HUES64 (cell line): ENCODE data around the gene ICE2.

Source experiments
- H3K27ac ChIP-seq: 2 replicates; pipeline ENCODE4 v1.7.0; 2013; ENCODE audit warnings: low read depth, low read length, inconsistent platforms
- H3K27me3 ChIP-seq: 2 replicates; pipeline ENCODE4 v1.6.1; 2013; ENCODE audit warnings: mild to moderate bottlenecking, low read length; ENCODE audit not compliant: insufficient read depth
- H3K36me3 ChIP-seq: 2 replicates; pipeline ENCODE4 v1.6.1; 2013; ENCODE audit warnings: mild to moderate bottlenecking, low read length; ENCODE audit not compliant: insufficient read depth
- H3K4me1 ChIP-seq: 2 replicates; pipeline ENCODE4 v1.6.1; 2013; ENCODE audit warnings: mild to moderate bottlenecking, low read length, moderate library complexity; ENCODE audit not compliant: insufficient read depth
- H3K4me3 ChIP-seq: 2 replicates; pipeline ENCODE4 v1.5.1; 2013; ENCODE audit warnings: mild to moderate bottlenecking, low read length, moderate library complexity
- H3K9ac ChIP-seq: 2 replicates; pipeline ENCODE4 v1.6.1; 2013; ENCODE audit warnings: mild to moderate bottlenecking, low read depth, low read length
- H3K9me3 ChIP-seq: 2 replicates; pipeline ENCODE4 v1.6.1; 2013; ENCODE audit warnings: low read depth, low read length; ENCODE audit not compliant: insufficient read depth
- WGBS: fragments of 150-250, 120-280 bp; methylation state at CpG from one replicate; pipeline ENCODE4 v1.1.7; 2013; ENCODE audit warnings: missing lambda C conversion rate; 5-methylcytosine and 5-hydroxymethylcytosine counted together

ICE2 gene

GRCh38 chr15:60395276-60396011, 83.5 kb downstream of the ICE2 start:
- Histone ChIP-seq H3K4me1 (peaks cover 69% of the 10 kb centered on the region), H3K9me3 (no peaks in the 10 kb centered on the region), H3K4me3 (peak overlapping the region; percentile 80), H3K27me3 (peaks cover 8% of the 10 kb centered on the region; the same call in 1 of the 2 replicates), H3K27ac (no peak overlapping the region; the same call in 1 of the 2 replicates), H3K9ac (peak overlapping the region; percentile 73; the same call in 1 of the 2 replicates), H3K36me3 (peaks cover 28% of the 10 kb centered on the region)
- 95% methylated on average over 9 of the region's 9 CpGs for WGBS

GRCh38 chr15:60394689-60395097, 84.2 kb downstream of the ICE2 start:
- no peak overlapping the region; the same call in 1 of the 2 replicates for H3K4me3 ChIP-seq
- H3K9ac ChIP-seq: no peak overlapping the region
- H3K27ac ChIP-seq: no peak overlapping the region; the same call in 1 of the 2 replicates
- H3K27me3 ChIP-seq: peaks cover 8% of the 10 kb centered on the region; the same call in 1 of the 2 replicates
- peaks cover 69% of the 10 kb centered on the region for H3K4me1 ChIP-seq
- H3K9me3 ChIP-seq: no peaks in the 10 kb centered on the region
- H3K36me3 ChIP-seq: peaks cover 28% of the 10 kb centered on the region
- 100% methylated on average over 1 of the region's 1 CpG for WGBS

- 79% methylated on average over 9 of the region's 9 CpGs for WGBS
- H3K27me3 ChIP-seq: no peaks in the 10 kb centered on the region
- peak overlapping the region; percentile 2; the same call in 1 of the 2 replicates for H3K27ac ChIP-seq
- peaks cover 68% of the 10 kb centered on the region for H3K4me1 ChIP-seq
- H3K4me3 ChIP-seq: no peak overlapping the region; the same call in 1 of the 2 replicates
- no peaks in the 10 kb centered on the region for H3K9me3 ChIP-seq
- H3K9ac ChIP-seq: peak overlapping the region; percentile 42
- H3K36me3 ChIP-seq: peaks cover 28% of the 10 kb centered on the region
Measured at GRCh38 chr15:60392986-60393790, 85.8 kb downstream of the ICE2 start.

- Histone ChIP-seq H3K9ac (peak overlapping the region; percentile 42; the same call in 1 of the 2 replicates), H3K4me3 (no peak overlapping the region), H3K9me3 (no peaks in the 10 kb centered on the region), H3K36me3 (peaks cover 28% of the 10 kb centered on the region), H3K27ac (peak overlapping the region; percentile 2; the same call in 1 of the 2 replicates), H3K4me1 (peaks cover 68% of the 10 kb centered on the region), H3K27me3 (no peaks in the 10 kb centered on the region)
- WGBS: 67% methylated on average over 3 of the region's 3 CpGs
Measured at GRCh38 chr15:60392601-60392985, 86.3 kb downstream of the ICE2 start.

- Histone ChIP-seq H3K9ac (no peak overlapping the region), H3K4me1 (peaks cover 67% of the 10 kb centered on the region), H3K9me3 (no peaks in the 10 kb centered on the region), H3K36me3 (peaks cover 28% of the 10 kb centered on the region), H3K27ac (peak overlapping the region; percentile 31), H3K27me3 (no peaks in the 10 kb centered on the region), H3K4me3 (no peak overlapping the region)
- WGBS: 19% methylated on average over 4 of the region's 4 CpGs
Measured at GRCh38 chr15:60391722-60392315, 87.1 kb downstream of the ICE2 start.

- WGBS: 40% methylated on average over 6 of the region's 6 CpGs
- Histone ChIP-seq H3K27me3 (no peaks in the 10 kb centered on the region), H3K27ac (peak overlapping the region; percentile 53), H3K4me3 (no peak overlapping the region), H3K36me3 (peaks cover 28% of the 10 kb centered on the region), H3K9me3 (no peaks in the 10 kb centered on the region), H3K4me1 (peaks cover 59% of the 10 kb centered on the region), H3K9ac (no peak overlapping the region)
Measured at GRCh38 chr15:60390871-60391501, 88.0 kb downstream of the ICE2 start.

GRCh38 chr15:60390231-60390630, 88.7 kb downstream of the ICE2 start:
- no peak overlapping the region for H3K9ac ChIP-seq
- no peaks in the 10 kb centered on the region for H3K27me3 ChIP-seq
- H3K9me3 ChIP-seq: no peaks in the 10 kb centered on the region
- WGBS: 85% methylated on average over 6 of the region's 6 CpGs
- H3K36me3 ChIP-seq: peaks cover 27% of the 10 kb centered on the region
- no peak overlapping the region for H3K27ac ChIP-seq
- H3K4me3 ChIP-seq: no peak overlapping the region
- peaks cover 51% of the 10 kb centered on the region for H3K4me1 ChIP-seq

GRCh38 chr15:60389261-60390077, 89.5 kb downstream of the ICE2 start:
- Histone ChIP-seq H3K4me1 (peaks cover 46% of the 10 kb centered on the region), H3K36me3 (peaks cover 29% of the 10 kb centered on the region), H3K4me3 (no peak overlapping the region), H3K27me3 (no peaks in the 10 kb centered on the region), H3K9me3 (no peaks in the 10 kb centered on the region), H3K27ac (no peak overlapping the region), H3K9ac (no peak overlapping the region)
- WGBS: 76% methylated on average over 8 of the region's 8 CpGs

- Histone ChIP-seq H3K9ac (no peak overlapping the region), H3K4me1 (peaks cover 32% of the 10 kb centered on the region), H3K36me3 (peaks cover 35% of the 10 kb centered on the region), H3K4me3 (no peak overlapping the region), H3K27ac (no peak overlapping the region), H3K27me3 (no peaks in the 10 kb centered on the region), H3K9me3 (no peaks in the 10 kb centered on the region)
- WGBS: 100% methylated on average over 1 of the region's 1 CpG
Measured at GRCh38 chr15:60387321-60387720, 91.6 kb downstream of the ICE2 start.

GRCh38 chr15:60386615-60387014, 92.3 kb downstream of the ICE2 start:
- Histone ChIP-seq H3K27ac (no peak overlapping the region), H3K4me1 (peaks cover 25% of the 10 kb centered on the region), H3K4me3 (no peak overlapping the region), H3K9ac (no peak overlapping the region), H3K27me3 (no peaks in the 10 kb centered on the region), H3K36me3 (peaks cover 40% of the 10 kb centered on the region), H3K9me3 (no peaks in the 10 kb centered on the region)
- WGBS: 96% methylated on average over 3 of the region's 4 CpGs
